Hematopoietic multipotent progenitor cell treated with erythropoietin and hydrocortisone succinate and interleukin-3 and kit ligand, for 4 days (in vitro differentiated cells): ENCODE measurements around the gene PRC1.

Source experiments
- DNase-seq: peaks from one replicate; pipeline ENCODE4 v3.0.0-alpha.2; 2015

PRC1 gene

GRCh38 chr15:90953947-90954711 is 40.2 kb downstream of the PRC1 start:
- DNase-seq, result no peak

- DNase-seq, result no peak
Measured at GRCh38 chr15:90952901-90953677, 41.2 kb downstream of the PRC1 start.

- DNase-seq, result no peak
Measured at GRCh38 chr15:90950676-90951075, 43.7 kb downstream of the PRC1 start.

DNA sequence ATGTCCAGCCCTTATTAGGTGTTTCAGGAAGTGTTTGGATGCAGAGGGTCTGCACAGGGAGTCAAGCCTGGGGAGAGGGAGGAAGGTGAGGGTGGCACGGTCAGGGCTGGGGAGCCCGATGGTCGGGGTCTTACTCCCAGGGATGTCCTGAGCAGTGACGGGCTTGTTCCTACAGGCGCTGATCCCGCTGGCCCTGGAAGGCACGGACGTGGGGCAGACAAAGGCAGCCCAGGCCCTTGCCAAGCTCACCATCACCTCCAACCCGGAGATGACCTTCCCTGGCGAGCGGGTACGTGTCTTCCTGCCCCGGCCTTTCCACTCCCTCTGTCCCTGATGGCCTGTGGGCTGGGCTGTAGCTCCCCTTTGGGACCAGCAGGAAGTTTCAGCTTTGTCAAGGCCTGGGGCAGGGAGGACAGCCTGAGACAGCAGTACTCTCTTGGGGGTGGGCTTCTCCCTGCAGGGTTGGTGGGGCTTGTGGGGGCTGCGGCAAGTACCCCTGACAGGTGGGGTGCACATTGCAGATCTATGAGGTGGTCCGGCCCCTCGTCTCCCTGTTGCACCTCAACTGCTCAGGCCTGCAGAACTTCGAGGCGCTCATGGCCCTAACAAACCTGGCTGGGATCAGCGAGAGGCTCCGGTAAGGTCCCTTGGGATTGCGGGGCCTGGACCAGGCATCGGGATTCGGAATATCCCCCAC is 44.2 kb downstream of the PRC1 start:
- no peak for DNase-seq

DNA sequence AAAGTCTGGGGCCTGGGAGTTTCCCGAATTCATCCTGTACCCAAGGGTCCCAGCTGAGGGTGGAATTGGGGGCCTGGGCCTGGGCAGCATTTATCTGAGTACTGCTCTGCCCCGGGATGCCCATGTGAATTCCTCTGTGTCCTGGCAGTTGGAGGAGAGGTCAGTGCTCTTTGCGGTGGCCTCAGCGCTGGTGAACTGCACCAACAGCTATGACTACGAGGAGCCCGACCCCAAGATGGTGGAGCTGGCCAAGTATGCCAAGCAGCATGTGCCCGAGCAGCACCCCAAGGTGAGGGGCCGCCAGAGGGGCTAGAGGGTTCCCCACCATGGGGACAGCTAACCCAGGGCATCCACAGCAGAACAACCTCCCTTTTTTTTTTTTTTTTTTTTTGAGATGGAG is 45.8 kb downstream of the PRC1 start:
- DNase-seq, result no peak

GRCh38 chr15:90947577-90948357 is 46.6 kb downstream of the PRC1 start:
- no peak for DNase-seq

DNA sequence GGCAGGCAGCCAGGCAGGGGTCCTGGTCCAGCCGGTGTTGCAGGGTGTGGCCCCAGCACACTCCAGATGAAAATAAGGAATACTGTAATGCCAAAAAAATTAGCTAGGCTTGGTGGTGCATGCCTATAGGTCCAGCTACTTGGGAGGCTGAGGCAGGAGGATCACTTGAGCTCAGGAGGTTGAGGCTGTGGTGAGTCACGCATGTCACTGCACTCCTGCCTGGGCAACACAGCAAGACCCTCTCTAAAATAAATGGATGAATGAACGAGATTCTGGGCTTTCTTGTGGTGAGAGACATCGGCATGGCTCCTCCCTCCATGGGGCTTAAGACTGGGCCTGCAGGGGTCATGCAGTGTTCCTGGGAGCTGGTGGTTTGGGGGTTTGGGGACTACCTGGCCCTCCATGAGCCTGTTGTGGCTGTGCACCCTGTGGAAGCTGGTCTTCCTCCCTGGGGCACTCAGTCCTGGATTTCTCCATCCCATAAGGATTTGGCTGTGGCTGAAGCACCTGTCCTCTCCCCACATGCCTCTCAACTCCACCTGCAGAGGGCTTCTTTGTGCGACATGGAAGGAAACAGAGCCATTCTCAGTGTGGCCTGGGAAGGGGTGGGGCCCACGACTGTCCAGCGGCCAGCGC is 47.3 kb downstream of the PRC1 start:
- no peak for DNase-seq

DNA sequence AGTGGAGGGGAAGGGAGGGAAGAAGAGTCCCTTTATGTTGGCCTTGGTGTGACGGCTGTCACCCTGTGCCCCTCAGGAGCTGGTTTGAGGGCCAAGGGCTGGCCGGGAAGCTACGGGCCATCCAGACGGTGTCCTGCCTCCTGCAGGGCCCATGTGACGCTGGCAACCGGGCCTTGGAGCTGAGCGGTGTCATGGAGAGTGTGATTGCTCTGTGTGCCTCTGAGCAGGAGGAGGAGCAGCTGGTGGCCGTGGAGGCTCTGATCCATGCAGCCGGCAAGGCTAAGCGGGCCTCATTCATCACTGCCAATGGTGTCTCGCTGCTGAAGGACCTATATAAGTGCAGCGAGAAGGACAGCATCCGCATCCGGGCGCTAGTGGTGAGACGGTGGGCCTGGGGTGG is 47.8 kb downstream of the PRC1 start:
- no peak for DNase-seq

DNA sequence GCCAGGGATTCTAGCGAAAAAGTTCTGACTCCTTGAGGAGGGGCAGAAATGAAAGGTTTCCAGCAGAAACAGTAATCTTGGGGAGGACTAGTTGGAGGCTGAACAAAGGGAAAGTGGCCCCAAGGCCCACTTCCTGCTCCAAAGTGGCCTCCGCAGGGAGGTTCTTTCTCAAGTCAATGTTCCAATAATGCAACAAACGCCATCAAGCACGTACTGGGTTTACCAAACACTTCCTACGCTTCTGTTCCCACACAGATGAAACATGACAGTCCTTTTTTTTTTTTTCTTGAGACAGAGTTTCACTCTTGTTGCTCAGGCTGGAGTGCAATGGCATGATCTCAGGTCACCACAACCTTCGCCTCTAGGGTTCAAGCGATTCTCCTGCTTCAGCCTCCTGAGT is 49.2 kb downstream of the PRC1 start:
- DNase-seq, result no peak

GRCh38 chr15:90942354-90943120 is 51.8 kb downstream of the PRC1 start:
- DNase-seq, result no peak

- no peak for DNase-seq
Measured at GRCh38 chr15:90941038-90941437, 53.3 kb downstream of the PRC1 start.

DNA sequence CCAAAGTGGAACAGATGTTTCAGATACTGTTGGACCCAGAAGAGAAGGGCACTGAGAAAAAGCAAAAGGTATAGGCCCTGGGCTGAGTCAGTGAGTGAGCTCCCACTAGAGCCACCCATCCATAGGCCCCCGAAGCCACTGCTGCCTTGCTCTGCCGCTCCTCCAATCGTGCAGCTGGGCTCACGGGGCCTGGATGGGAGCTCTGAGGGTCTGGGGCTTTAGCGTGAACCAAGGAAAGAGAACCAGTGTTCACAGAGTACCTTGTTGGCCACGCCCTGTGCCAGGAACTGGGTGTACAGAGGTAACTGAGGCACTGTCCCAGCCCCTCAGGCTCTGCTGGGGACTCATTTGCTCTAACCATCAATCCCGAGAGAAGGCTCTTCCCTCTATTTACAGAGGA is 54.6 kb downstream of the PRC1 start:
- DNase-seq, result no peak

- no peak for DNase-seq
Measured at GRCh38 chr15:90938261-90938660, 56.1 kb downstream of the PRC1 start.

- DNase-seq, result no peak
Measured at GRCh38 chr15:90936823-90937222, 57.5 kb downstream of the PRC1 start.

- peak; percentile 96 for DNase-seq
Measured at GRCh38 chr15:90934949-90935751, 59.2 kb downstream of the PRC1 start, which contains the start of gene UNC45A. TSS of gene UNC45A (plus strand) at chr15:90935285. CDS start at chr15:90935325, 40 bp downstream.

- DNase-seq, result peak; percentile 95
Measured at GRCh38 chr15:90934256-90934948, 59.9 kb downstream of the PRC1 start.

DNA sequence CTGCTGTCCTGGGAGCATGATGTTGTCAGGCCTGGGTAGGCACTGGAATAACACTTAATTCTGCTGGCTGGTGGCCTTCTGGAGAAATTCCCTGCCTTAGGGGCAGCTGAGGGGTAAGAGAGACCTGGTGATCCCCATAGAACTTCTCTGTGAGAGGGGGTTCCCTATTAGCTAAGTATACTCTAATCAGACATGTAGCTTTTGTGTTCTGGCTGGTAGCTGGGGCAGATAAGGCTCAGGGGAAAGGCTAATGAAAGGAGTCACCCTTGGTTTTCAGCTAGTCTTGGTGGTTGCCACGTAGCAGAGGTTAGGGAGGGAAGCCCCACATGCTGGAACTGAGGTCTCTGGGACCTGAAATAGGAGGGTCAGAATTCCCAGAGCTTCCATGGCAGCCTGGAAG is 61.0 kb downstream of the PRC1 start:
- DNase-seq, result peak; percentile 86

GRCh38 chr15:90932660-90932991 is 61.7 kb downstream of the PRC1 start:
- DNase-seq, result no peak

GRCh38 chr15:90931828-90932659 is 62.3 kb downstream of the PRC1 start, which contains the start of gene HDDC3:
TSS of gene HDDC3 (minus strand) at chr15:90932549. CDS start at chr15:90932540, 9 bp downstream.
- DNase-seq, result peak; percentile 97
